HEK293 (cell line): ENCODE results near the gene CKLF.

Source experiments
- CTCF ChIA-PET: fragments of 350-600 bp; formaldehyde crosslinking; extraction: SDS; loops from one replicate; lab custom pipeline; 2021; ENCODE audit warnings: antibody characterized with exemption; lab: Yijun Ruan, JAX
- POLR2A ChIA-PET: fragments of 300-600 bp; formaldehyde crosslinking; extraction: SDS; loops from one replicate; lab custom pipeline; 2020; ENCODE audit warnings: antibody characterized with exemption, inconsistent platforms; lab: Yijun Ruan, JAX
- H3K27ac ChIP-seq: fragments of 200-500 bp; sonication (Bioruptor generic); 2 replicates; pipeline ENCODE4 v1.5.1; 2014; ENCODE audit warnings: low read depth, low read length, control low read depth, inconsistent platforms; ENCODE audit errors: extremely low read depth
- H3K36me3 ChIP-seq, 2 experiments: fragments of 200-500 bp in 1 of 2; sonication (Bioruptor generic) in 1 of 2; 1 replicate in 1 of 2; 2 replicates in 1 of 2; pipeline ENCODE4 v1.5.1; 2014 to 2017; ENCODE audit warnings: inconsistent platforms in 2 of 2, low read length in 2 of 2; ENCODE audit not compliant: control insufficient read depth in 2 of 2, insufficient read depth in 1 of 2
- H3K4me1 ChIP-seq: fragments of 200-500 bp; sonication (Bioruptor generic); 2 replicates; pipeline ENCODE4 v1.5.1; 2014; ENCODE audit warnings: mild to moderate bottlenecking, low read length, inconsistent platforms; ENCODE audit not compliant: control insufficient read depth, insufficient read depth
- H3K4me3 ChIP-seq: 2 replicates; pipeline ENCODE4 v1.5.1; 2011; ENCODE audit warnings: low read depth, mild to moderate bottlenecking, control low read depth, low read length, moderate library complexity
- H3K9me3 ChIP-seq: fragments of 200-500 bp; sonication (Bioruptor generic); 2 replicates; pipeline ENCODE4 v1.5.1; 2014; ENCODE audit warnings: low read depth, low read length, inconsistent platforms; ENCODE audit not compliant: control insufficient read depth, insufficient read depth
- KLF16 ChIP-seq: fragments of 450-650 bp; formaldehyde crosslinking; IDR thresholded peaks from 2 replicates; pipeline ENCODE4 v1.5.1; 2017; ENCODE audit warnings: missing biosample characterization, missing genetic modification characterization
- TRIM28 ChIP-seq: IDR thresholded peaks from 2 replicates; pipeline ENCODE4 v1.6.1; 2011; ENCODE audit warnings: low read length, control low read depth, borderline replicate concordance
- WT1 ChIP-seq: fragments of 450-650 bp; formaldehyde crosslinking; IDR thresholded peaks from 2 replicates; pipeline ENCODE4 v1.5.1; 2016; ENCODE audit warnings: missing biosample characterization, missing genetic modification characterization
- ZBTB21 ChIP-seq: fragments of 450-650 bp; formaldehyde crosslinking; IDR thresholded peaks from 2 replicates; pipeline ENCODE4 v1.5.1; 2017; ENCODE audit warnings: missing biosample characterization, missing genetic modification characterization
- ZBTB7A ChIP-seq: fragments of 450-650 bp; formaldehyde crosslinking; IDR thresholded peaks from 2 replicates; pipeline ENCODE4 v1.5.1; 2016; ENCODE audit warnings: low read depth, missing biosample characterization, missing genetic modification characterization
- ZFP41 ChIP-seq: fragments of 450-650 bp; formaldehyde crosslinking; IDR thresholded peaks from 2 replicates; pipeline ENCODE4 v1.5.1; 2016; ENCODE audit warnings: missing biosample characterization, missing genetic modification characterization, borderline replicate concordance
- ZNF132 ChIP-seq: fragments of 450-650 bp; formaldehyde crosslinking; IDR thresholded peaks from 2 replicates; pipeline ENCODE4 v1.5.1; 2017; ENCODE audit warnings: missing biosample characterization, missing genetic modification characterization, borderline replicate concordance
- ZNF561 ChIP-seq: fragments of 450-650 bp; IDR thresholded peaks from 2 replicates; pipeline ENCODE4 v1.5.1; 2018; ENCODE audit warnings: missing biosample characterization, missing genetic modification characterization, borderline replicate concordance
- ZNF660 ChIP-seq: fragments of 450-650 bp; IDR thresholded peaks from 2 replicates; pipeline ENCODE4 v1.5.1; 2018; ENCODE audit warnings: missing biosample characterization, mild to moderate bottlenecking, missing genetic modification characterization
- TF ChIP-seq, protein P1 (sequence below): fragments of 450-650 bp; formaldehyde crosslinking; IDR thresholded peaks from 2 replicates; pipeline ENCODE4 v1.5.1; 2017; ENCODE audit warnings: missing biosample characterization, missing genetic modification characterization
- TF ChIP-seq, protein P2 (sequence below): fragments of 450-650 bp; formaldehyde crosslinking; IDR thresholded peaks from 2 replicates; pipeline ENCODE4 v1.5.1; 2016; ENCODE audit warnings: missing biosample characterization, missing genetic modification characterization, borderline replicate concordance
- TF ChIP-seq, protein P3 (sequence below): fragments of 450-650 bp; formaldehyde crosslinking; IDR thresholded peaks from 2 replicates; pipeline ENCODE4 v1.5.1; 2016; ENCODE audit warnings: missing biosample characterization, missing genetic modification characterization
- TF ChIP-seq, protein P4 (sequence below): fragments of 450-650 bp; formaldehyde crosslinking; IDR thresholded peaks from 2 replicates; pipeline ENCODE4 v1.5.1; 2016; ENCODE audit warnings: missing biosample characterization, missing genetic modification characterization

The CKLF gene

DNA sequence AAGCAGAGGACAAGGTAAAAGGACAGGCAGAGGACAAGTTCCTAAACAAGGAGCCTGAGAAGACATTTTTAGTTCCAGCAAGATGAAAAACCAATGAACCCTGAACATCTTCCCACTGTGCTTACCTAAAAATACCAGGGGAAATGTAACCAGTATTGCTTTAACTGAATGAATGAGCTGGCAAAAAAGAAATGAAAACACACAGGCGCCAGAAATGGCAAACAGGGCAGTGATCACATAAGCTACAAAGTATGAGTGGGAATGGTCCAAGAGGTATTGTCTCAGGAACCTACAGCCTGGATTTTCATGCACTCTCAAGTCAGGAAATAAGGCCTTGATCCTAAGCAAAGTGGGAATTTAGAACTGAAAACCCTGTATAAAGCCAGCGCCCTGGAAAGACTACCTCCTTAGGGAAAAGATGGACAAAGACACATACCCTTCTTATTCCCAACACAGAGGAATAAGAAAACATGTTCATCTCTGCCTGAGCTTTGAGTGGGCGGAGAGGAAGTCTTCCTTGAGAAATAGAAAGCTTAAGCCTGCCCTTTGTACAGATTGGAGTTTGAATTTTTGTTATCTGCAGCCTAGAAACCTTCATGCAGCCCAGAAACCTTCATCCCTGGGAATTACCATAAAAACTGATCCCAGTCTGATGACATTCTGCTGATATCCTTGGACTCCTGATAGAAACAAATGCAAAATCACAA, 29.0 kb downstream of the CKLF start:
- no peak overlapping the region for H3K4me3 ChIP-seq
- H3K9me3 ChIP-seq: no peaks in the 10 kb centered on the region
- CTCF ChIA-PET: interaction anchor here (1.3 to 1.6 kb wide), 2 partner anchors 9 to 249 kb away, joined by 3 read pairs; partner anchors contain the start of gene NAE1
- no peak for TF ChIP-seq ZFP41
- TF ChIP-seq, protein P1, sequence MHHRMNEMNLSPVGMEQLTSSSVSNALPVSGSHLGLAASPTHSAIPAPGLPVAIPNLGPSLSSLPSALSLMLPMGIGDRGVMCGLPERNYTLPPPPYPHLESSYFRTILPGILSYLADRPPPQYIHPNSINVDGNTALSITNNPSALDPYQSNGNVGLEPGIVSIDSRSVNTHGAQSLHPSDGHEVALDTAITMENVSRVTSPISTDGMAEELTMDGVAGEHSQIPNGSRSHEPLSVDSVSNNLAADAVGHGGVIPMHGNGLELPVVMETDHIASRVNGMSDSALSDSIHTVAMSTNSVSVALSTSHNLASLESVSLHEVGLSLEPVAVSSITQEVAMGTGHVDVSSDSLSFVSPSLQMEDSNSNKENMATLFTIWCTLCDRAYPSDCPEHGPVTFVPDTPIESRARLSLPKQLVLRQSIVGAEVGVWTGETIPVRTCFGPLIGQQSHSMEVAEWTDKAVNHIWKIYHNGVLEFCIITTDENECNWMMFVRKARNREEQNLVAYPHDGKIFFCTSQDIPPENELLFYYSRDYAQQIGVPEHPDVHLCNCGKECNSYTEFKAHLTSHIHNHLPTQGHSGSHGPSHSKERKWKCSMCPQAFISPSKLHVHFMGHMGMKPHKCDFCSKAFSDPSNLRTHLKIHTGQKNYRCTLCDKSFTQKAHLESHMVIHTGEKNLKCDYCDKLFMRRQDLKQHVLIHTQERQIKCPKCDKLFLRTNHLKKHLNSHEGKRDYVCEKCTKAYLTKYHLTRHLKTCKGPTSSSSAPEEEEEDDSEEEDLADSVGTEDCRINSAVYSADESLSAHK: 0 out of 2 replicates have a peak, but pooled peaks have one; percentile 35
- TF ChIP-seq, all 188 proteins: peak for 1
- Histone ChIP-seq H3K36me3 (no peaks in the 10 kb centered on the region), H3K4me1 (peaks cover 12% of the 10 kb centered on the region), H3K27ac (no peak overlapping the region)
- POLR2A ChIA-PET: no interaction called here

DNA sequence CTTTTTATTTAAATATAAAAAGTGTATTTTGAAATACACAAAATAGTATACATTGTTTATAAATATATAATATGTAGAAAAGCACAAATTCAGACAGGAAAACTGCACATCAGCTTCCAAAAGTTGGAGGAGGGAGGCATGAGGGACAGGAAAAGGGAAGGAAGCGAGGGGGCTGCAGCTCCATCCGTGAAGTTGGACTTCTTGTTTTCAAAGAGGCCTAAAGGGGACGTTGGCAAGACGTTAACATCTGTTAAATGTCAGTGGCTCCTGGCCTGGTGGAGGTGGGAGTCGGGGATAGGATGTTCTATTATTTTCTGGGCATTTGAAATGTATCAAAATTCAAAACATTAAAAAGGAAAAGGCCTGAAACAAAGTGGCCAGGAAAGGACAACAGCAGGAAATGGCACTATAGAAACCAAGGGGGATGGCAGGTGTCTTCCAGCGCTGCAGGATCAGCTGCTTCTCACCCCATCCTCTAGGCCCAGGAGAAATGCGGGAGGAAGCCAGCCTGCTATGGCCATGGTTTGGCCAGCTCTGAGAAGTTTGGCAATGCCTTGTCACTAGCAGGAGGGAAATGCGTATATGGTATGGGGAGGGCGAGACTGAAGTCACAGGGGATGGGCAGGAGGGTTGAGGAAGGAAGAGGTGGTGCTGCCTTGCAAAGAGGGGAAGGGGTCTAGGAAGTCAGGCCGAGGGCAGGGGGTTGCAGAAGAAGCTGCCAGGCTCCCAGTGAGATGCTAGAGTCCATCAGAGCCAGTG, 33.3 kb downstream of the CKLF start:
- Histone ChIP-seq H3K36me3 (no peaks in the 10 kb centered on the region), H3K4me3 (no peak overlapping the region), H3K27ac (no peak overlapping the region), H3K4me1 (peaks cover 6% of the 10 kb centered on the region), H3K9me3 (no peaks in the 10 kb centered on the region)
- POLR2A ChIA-PET: no interaction called here
- TF ChIP-seq, protein P2, sequence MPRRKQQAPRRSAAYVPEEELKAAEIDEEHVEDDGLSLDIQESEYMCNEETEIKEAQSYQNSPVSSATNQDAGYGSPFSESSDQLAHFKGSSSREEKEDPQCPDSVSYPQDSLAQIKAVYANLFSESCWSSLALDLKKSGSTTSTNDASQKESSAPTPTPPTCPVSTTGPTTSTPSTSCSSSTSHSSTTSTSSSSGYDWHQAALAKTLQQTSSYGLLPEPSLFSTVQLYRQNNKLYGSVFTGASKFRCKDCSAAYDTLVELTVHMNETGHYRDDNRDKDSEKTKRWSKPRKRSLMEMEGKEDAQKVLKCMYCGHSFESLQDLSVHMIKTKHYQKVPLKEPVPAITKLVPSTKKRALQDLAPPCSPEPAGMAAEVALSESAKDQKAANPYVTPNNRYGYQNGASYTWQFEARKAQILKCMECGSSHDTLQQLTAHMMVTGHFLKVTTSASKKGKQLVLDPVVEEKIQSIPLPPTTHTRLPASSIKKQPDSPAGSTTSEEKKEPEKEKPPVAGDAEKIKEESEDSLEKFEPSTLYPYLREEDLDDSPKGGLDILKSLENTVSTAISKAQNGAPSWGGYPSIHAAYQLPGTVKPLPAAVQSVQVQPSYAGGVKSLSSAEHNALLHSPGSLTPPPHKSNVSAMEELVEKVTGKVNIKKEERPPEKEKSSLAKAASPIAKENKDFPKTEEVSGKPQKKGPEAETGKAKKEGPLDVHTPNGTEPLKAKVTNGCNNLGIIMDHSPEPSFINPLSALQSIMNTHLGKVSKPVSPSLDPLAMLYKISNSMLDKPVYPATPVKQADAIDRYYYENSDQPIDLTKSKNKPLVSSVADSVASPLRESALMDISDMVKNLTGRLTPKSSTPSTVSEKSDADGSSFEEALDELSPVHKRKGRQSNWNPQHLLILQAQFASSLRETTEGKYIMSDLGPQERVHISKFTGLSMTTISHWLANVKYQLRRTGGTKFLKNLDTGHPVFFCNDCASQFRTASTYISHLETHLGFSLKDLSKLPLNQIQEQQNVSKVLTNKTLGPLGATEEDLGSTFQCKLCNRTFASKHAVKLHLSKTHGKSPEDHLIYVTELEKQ: no peak
- TF ChIP-seq ZFP41 (no peak), KLF16 (tag by site-specific recombination) (no peak), ZNF132 (tag by site-specific recombination) (no peak), ZBTB21 (tag by site-specific recombination) (no peak), TRIM28 (no peak), ZNF660 (tag by site-specific recombination) (no peak), ZNF561 (tag by site-specific recombination) (no peak), WT1 (no peak), ZBTB7A (tag by site-specific recombination) (no peak)
- TF ChIP-seq, protein P3, sequence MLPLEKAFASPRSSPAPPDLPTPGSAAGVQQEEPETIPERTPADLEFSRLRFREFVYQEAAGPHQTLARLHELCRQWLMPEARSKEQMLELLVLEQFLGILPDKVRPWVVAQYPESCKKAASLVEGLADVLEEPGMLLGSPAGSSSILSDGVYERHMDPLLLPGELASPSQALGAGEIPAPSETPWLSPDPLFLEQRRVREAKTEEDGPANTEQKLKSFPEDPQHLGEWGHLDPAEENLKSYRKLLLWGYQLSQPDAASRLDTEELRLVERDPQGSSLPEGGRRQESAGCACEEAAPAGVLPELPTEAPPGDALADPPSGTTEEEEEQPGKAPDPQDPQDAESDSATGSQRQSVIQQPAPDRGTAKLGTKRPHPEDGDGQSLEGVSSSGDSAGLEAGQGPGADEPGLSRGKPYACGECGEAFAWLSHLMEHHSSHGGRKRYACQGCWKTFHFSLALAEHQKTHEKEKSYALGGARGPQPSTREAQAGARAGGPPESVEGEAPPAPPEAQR (tag by site-specific recombination): no peak
- TF ChIP-seq, protein P4, sequence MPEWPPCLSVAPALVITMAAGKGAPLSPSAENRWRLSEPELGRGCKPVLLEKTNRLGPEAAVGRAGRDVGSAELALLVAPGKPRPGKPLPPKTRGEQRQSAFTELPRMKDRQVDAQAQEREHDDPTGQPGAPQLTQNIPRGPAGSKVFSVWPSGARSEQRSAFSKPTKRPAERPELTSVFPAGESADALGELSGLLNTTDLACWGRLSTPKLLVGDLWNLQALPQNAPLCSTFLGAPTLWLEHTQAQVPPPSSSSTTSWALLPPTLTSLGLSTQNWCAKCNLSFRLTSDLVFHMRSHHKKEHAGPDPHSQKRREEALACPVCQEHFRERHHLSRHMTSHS (tag by site-specific recombination): no peak
- TF ChIP-seq, protein P1: no peak
- TF ChIP-seq, all 188 proteins: peak for 0
- CTCF ChIA-PET: interaction anchor here (0.7 to 1.0 kb wide), 2 partner anchors 179 to 245 kb away, joined by 3 read pairs; partner anchors contain the start of gene NAE1
